ENCODE measurements around the gene OR4D10.

Gene OR4D10

DNA sequence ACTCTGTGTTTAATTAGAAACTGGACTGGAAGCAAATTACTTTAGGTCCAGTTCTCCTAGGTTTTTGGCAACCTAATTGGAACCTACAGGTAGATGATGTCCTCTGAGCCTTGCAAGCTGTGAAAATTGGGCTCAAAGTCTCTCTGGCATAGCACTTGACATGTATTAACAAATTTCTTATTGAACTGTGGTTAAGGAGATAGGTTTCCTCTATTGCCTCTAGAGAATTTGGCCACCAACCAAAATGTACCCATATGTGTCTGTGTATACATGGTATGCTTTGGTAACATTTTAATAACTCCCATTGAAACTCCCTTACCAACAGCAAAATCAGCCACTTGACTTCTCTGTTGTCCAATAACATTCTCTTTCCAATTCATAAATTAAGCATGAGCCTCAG lies at the start of gene OR4D10:
TSS of gene OR4D10 (plus strand) at position 301 of the 400 bp plus-strand sequence. CDS start 4,115 bp downstream, outside the sequence.
- Histone ChIP-seq H3K36me3 (no peaks in the 10 kb centered on the region), H3K9me3 (ENCODE audit: severe bottlenecking) (no peaks in the 10 kb centered on the region), H3K4me3 (ENCODE audit: low read depth, low read length) (no peak within 1 kb of the TSS), H3K27me3 (ENCODE audit: insufficient read depth, low read depth, severe bottlenecking) (no peaks in the 10 kb centered on the region), H3K27ac (no peak within 1 kb of the TSS)
- TF ChIP-seq, protein P1, sequence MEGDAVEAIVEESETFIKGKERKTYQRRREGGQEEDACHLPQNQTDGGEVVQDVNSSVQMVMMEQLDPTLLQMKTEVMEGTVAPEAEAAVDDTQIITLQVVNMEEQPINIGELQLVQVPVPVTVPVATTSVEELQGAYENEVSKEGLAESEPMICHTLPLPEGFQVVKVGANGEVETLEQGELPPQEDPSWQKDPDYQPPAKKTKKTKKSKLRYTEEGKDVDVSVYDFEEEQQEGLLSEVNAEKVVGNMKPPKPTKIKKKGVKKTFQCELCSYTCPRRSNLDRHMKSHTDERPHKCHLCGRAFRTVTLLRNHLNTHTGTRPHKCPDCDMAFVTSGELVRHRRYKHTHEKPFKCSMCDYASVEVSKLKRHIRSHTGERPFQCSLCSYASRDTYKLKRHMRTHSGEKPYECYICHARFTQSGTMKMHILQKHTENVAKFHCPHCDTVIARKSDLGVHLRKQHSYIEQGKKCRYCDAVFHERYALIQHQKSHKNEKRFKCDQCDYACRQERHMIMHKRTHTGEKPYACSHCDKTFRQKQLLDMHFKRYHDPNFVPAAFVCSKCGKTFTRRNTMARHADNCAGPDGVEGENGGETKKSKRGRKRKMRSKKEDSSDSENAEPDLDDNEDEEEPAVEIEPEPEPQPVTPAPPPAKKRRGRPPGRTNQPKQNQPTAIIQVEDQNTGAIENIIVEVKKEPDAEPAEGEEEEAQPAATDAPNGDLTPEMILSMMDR (IDR thresholded peaks at IDR 0.05; ENCODE audit: low read depth, low read length), result no peak
- no peak for DNase-seq

DNA sequence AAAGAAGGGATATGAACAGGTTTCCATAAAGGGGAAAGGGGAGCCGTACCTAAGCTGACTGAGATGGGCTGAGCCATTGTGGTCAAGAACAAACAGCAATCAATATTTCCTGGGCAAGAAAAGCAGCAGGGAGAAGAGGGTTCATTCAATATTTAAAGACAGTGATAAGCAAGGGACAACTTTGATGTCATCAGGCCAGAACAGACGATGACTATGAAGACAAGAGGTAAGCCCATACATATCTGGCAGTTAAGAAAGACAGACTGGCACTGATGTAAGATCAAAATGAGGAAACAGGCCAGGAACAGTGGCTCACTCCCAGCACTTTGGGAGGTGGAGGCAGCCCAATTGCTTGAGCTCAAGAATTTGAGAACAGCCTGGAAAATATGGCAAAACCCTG lies 49.3 kb upstream of the OR4D10 start:
- no peak overlapping the region for H3K27ac ChIP-seq
- H3K27me3 ChIP-seq (ENCODE audit: insufficient read depth, low read depth, severe bottlenecking), result peaks cover 2% of the 10 kb centered on the region
- H3K36me3 ChIP-seq, result no peaks in the 10 kb centered on the region
- H3K9me3 ChIP-seq (ENCODE audit: severe bottlenecking), result no peaks in the 10 kb centered on the region
- TF ChIP-seq, protein P1 (IDR thresholded peaks at IDR 0.05; ENCODE audit: low read depth, low read length), result no peak
- DNase-seq, result no peak
- H3K4me3 ChIP-seq (ENCODE audit: low read depth, low read length), result no peak overlapping the region

DNA sequence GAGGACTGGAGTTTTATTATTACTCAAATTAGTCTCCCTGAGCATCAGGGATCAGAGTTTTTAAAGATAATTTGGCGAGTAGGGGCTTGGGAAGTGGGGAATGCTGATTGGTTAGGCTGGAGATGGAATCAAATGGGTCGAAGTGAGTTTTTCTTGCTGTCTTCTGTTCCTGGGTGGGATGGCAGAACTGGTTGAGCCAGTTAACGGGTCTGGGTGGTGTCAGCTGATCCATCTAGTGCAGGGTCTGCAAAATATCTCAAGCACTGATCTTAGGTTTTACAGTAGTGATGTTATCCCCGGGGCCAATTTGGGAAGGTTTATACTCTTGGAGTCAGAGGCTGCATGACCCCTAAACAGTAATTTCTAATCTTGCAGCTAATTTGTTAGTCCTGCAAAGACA lies 48.0 kb upstream of the OR4D10 start:
- Histone ChIP-seq H3K36me3 (no peaks in the 10 kb centered on the region), H3K9me3 (ENCODE audit: severe bottlenecking) (no peaks in the 10 kb centered on the region), H3K27me3 (ENCODE audit: insufficient read depth, low read depth, severe bottlenecking) (peaks cover 2% of the 10 kb centered on the region), H3K4me3 (ENCODE audit: low read depth, low read length) (no peak overlapping the region), H3K27ac (no peak overlapping the region)
- TF ChIP-seq, protein P1 (IDR thresholded peaks at IDR 0.05; ENCODE audit: low read depth, low read length), result no peak
- DNase-seq, result no peak

DNA sequence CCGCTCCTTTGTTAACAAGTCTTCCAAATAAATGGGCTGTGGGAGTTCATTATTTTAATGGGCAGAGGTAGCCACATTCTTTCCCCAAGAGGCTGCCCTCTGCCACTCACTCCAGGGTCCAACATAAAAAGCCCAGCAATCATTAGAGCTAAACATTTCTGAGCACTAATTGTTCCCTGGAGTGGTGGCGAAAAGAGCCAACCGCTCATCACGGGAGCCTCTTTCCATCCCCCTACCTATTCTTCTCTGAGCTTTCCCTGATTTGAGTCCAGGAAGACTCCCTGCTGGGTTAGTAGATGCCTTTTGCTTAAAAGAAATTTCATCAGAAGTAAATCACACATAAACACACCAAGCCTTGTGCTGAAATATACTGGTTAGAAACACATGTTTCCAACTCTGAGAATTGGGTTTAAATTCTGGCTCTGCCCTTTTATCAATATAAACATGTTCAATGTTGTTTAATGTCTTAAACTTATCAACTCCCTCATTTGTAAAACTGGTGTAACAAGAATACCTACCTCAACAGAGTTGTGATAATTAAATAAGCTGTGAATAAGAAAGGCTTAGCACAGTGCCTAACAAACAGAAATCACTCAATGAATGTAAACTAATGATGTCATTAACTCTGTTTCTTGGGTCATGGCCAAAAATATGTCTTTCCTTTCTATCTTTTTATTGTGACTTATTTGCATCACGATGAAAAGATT lies 46.6 kb upstream of the OR4D10 start, which contains the start of gene OR5A2:
TSS of gene OR5A2 (minus strand) at position 53 of the 707 bp plus-strand sequence. CDS start 3,460 bp downstream, outside the sequence.
- Histone ChIP-seq H3K4me3 (ENCODE audit: low read depth, low read length) (no peak within 1 kb of the TSS), H3K36me3 (no peaks in the 10 kb centered on the region), H3K9me3 (ENCODE audit: severe bottlenecking) (no peaks in the 10 kb centered on the region), H3K27me3 (ENCODE audit: insufficient read depth, low read depth, severe bottlenecking) (peaks cover 2% of the 10 kb centered on the region), H3K27ac (no peak within 1 kb of the TSS)
- DNase-seq, result no peak
- TF ChIP-seq, protein P1 (IDR thresholded peaks at IDR 0.05; ENCODE audit: low read depth, low read length), result no peak

DNA sequence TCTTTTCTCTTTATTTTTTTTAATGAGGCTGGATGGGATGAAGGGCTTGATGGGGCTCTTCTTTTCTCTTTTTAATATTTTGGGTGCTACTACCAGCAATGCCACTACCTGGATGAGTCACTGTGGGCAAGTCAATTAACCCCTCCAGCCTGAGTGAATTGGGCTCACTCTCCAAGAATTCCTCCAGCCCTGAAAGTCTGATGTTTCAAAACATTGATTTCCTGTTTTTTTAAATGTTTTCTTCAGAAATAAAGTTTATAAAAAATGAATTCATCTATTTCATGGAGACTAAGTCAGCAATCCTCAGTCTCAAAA lies 46.1 kb upstream of the OR4D10 start:
- no peaks in the 10 kb centered on the region for H3K9me3 ChIP-seq (ENCODE audit: severe bottlenecking)
- H3K36me3 ChIP-seq, result no peaks in the 10 kb centered on the region
- TF ChIP-seq, protein P1 (IDR thresholded peaks at IDR 0.05; ENCODE audit: low read depth, low read length), result no peak
- DNase-seq, result no peak
- no peak overlapping the region for H3K4me3 ChIP-seq (ENCODE audit: low read depth, low read length)
- H3K27ac ChIP-seq, result no peak overlapping the region
- H3K27me3 ChIP-seq (ENCODE audit: insufficient read depth, low read depth, severe bottlenecking), result peaks cover 2% of the 10 kb centered on the region

Data from WERI-Rb-1 (cell line).